H1 (cell line): ENCODE data around the gene FBXO5. TPM values are rescaled to one million over a fixed set of nuclear protein-coding genes. Genes with fewer than 3 reads are reported as not detected.

Experiments used
- CTCF ChIA-PET: fragments of 300-600 bp; sonication (Branson Sonifier 250); formaldehyde crosslinking; loops from one replicate; lab custom pipeline; 2021; ENCODE audit not compliant: partially characterized antibody; lab: Charles Lee
- POLR2A ChIA-PET: fragments of 300-600 bp; sonication (Branson Sonifier 250); formaldehyde crosslinking; loops from one replicate; lab custom pipeline; 2021; ENCODE audit warnings: inconsistent platforms; ENCODE audit not compliant: partially characterized antibody; lab: Charles Lee
- DNase-seq, 2 experiments: peaks; one replicate each; pipeline versions ENCODE4 v3.0.0 to v3.0.0-alpha.2; 2010 to 2022; ENCODE audit warnings: low spot score in 2 of 2, low read depth in 1 of 2, mixed read lengths in 1 of 2
- FAIRE-seq: peaks from 2 replicates; lab custom pipeline; 2011; peaks lifted over from hg19 to GRCh38; lab: Jason Lieb, UNC
- H2AFZ ChIP-seq: 2 replicates; pipeline ENCODE4 v1.8.1; 2012; ENCODE audit warnings: low read length, inconsistent platforms
- H2AK5ac ChIP-seq: 2 replicates; pipeline ENCODE4 v1.6.1; 2013; ENCODE audit warnings: low read depth, low read length
- H2BK120ac ChIP-seq: replicated peaks from 2 replicates; pipeline ENCODE3; 2013; ENCODE audit warnings: low read depth, low read length, inconsistent platforms
- H2BK12ac ChIP-seq: 2 replicates; pipeline ENCODE4 v1.6.1; 2013; ENCODE audit warnings: low read depth, low read length
- H2BK15ac ChIP-seq: 2 replicates; pipeline ENCODE4 v1.6.1; 2013; ENCODE audit warnings: low read length
- H2BK20ac ChIP-seq: 2 replicates; pipeline ENCODE4 v1.6.1; 2013; ENCODE audit warnings: low read length
- H2BK5ac ChIP-seq: 2 replicates; pipeline ENCODE4 v1.6.1; 2013; ENCODE audit warnings: low read depth, low read length
- H3K14ac ChIP-seq: 2 replicates; pipeline ENCODE4 v1.6.1; 2013; ENCODE audit warnings: inconsistent platforms; ENCODE audit not compliant: insufficient read length
- H3K18ac ChIP-seq: 2 replicates; pipeline ENCODE4 v1.6.1; 2013; ENCODE audit warnings: low read length; ENCODE audit errors: extremely low read depth
- H3K23ac ChIP-seq: 2 replicates; pipeline ENCODE4 v1.6.1; 2013; ENCODE audit warnings: inconsistent platforms; ENCODE audit not compliant: insufficient read length
- H3K23me2 ChIP-seq: 2 replicates; pipeline ENCODE4 v1.6.1; 2013; ENCODE audit warnings: low read depth, low read length
- H3K27ac ChIP-seq: 2 replicates; pipeline ENCODE4 v1.6.1; 2011; ENCODE audit warnings: low read depth, low read length, inconsistent platforms
- H3K27me3 ChIP-seq, 4 experiments: replicated peaks in 1 of 4; 1 replicate in 1 of 4; 2 replicates in 3 of 4; pipeline versions ENCODE4 v1.6.1 to v1.8.1; 2011 to 2013; ENCODE audit warnings: low read length in 3 of 4, mild to moderate bottlenecking in 3 of 4, inconsistent platforms in 2 of 4, mixed read lengths in 2 of 4, moderate library complexity in 1 of 4; ENCODE audit not compliant: control insufficient read depth in 3 of 4, insufficient read depth in 3 of 4; ENCODE audit errors: extremely low read depth in 1 of 4
- H3K36me3 ChIP-seq, 4 experiments: 2 replicates each; pipeline versions ENCODE4 v1.6.1 to v1.8.1; 2011 to 2013; ENCODE audit warnings: mild to moderate bottlenecking in 4 of 4, low read length in 3 of 4, moderate library complexity in 2 of 4, control low read depth in 1 of 4, inconsistent platforms in 1 of 4; ENCODE audit not compliant: insufficient read depth in 4 of 4, control insufficient read depth in 2 of 4
- H3K4ac ChIP-seq: replicated peaks from 2 replicates; pipeline ENCODE3; 2013; ENCODE audit warnings: low read length, low read depth, mixed read lengths, inconsistent platforms; ENCODE audit not compliant: insufficient read length
- H3K4me1 ChIP-seq, 4 experiments: replicated peaks in 1 of 4; 1 replicate in 1 of 4; 2 replicates in 3 of 4; pipeline versions ENCODE4 v1.6.1 to v1.8.1; 2011 to 2013; ENCODE audit warnings: low read length in 3 of 4, inconsistent platforms in 2 of 4, mixed read lengths in 1 of 4; ENCODE audit not compliant: insufficient read depth in 4 of 4, control insufficient read depth in 3 of 4
- H3K4me2 ChIP-seq, 2 experiments: 2 replicates each; pipeline versions ENCODE4 v1.6.1 to v1.8.1; 2011 to 2013; ENCODE audit warnings: low read depth in 2 of 2, low read length in 2 of 2, control low read depth in 1 of 2, inconsistent platforms in 1 of 2, mild to moderate bottlenecking in 1 of 2; ENCODE audit not compliant: insufficient read depth in 1 of 2
- H3K4me3 ChIP-seq, 4 experiments: fragments of 200-600, 300-600 bp in 1 of 4; sonication (generic), shearing (Covaris generic), sonication (Bioruptor Twin) in 1 of 4; 2 replicates each; pipeline versions ENCODE4 v1.5.1 to v1.8.1; 2011 to 2016; ENCODE audit warnings: low read length in 4 of 4, low read depth in 3 of 4, control low read depth in 2 of 4, inconsistent platforms in 2 of 4, mild to moderate bottlenecking in 2 of 4, mixed read lengths in 1 of 4, moderate library complexity in 1 of 4; ENCODE audit not compliant: insufficient read depth in 2 of 4; ENCODE audit errors: extremely low read depth in 1 of 4
- H3K56ac ChIP-seq: replicated peaks from 2 replicates; pipeline ENCODE3; 2013; ENCODE audit warnings: low read depth, mild to moderate bottlenecking, mixed read lengths, low read length, inconsistent platforms; ENCODE audit not compliant: insufficient read length
- H3K79me1 ChIP-seq: 2 replicates; pipeline ENCODE4 v1.6.1; 2013; ENCODE audit warnings: low read depth, low read length, control low read depth
- H3K79me2 ChIP-seq, 2 experiments: 2 replicates each; pipeline versions ENCODE4 v1.6.1 to v1.8.1; 2012 to 2013; ENCODE audit warnings: low read length in 2 of 2, mild to moderate bottlenecking in 2 of 2, inconsistent platforms in 1 of 2; ENCODE audit not compliant: insufficient read depth in 2 of 2, control insufficient read depth in 1 of 2
- H3K9ac ChIP-seq, 4 experiments: replicated peaks in 1 of 4; 1 replicate in 1 of 4; 2 replicates in 3 of 4; pipeline versions ENCODE4 v1.6.1 to v1.8.1; 2011 to 2013; ENCODE audit warnings: low read depth in 3 of 4, low read length in 3 of 4, control low read depth in 2 of 4, mild to moderate bottlenecking in 2 of 4, moderate library complexity in 2 of 4, inconsistent platforms in 1 of 4; ENCODE audit errors: extremely low read depth in 1 of 4
- H3K9me3 ChIP-seq, 2 experiments: 2 replicates each; pipeline versions ENCODE4 v1.6.1 to v1.8.1; 2012 to 2013; ENCODE audit warnings: mild to moderate bottlenecking in 2 of 2, moderate library complexity in 2 of 2, control low read depth in 1 of 2, inconsistent platforms in 1 of 2, low read depth in 1 of 2, low read length in 1 of 2, mixed read lengths in 1 of 2; ENCODE audit not compliant: insufficient read depth in 2 of 2
- H4K20me1 ChIP-seq, 2 experiments: replicated peaks in 1 of 2; 2 replicates each; pipeline versions ENCODE3 to v1.8.1; 2011 to 2013; ENCODE audit warnings: inconsistent platforms in 2 of 2, low read length in 2 of 2, mild to moderate bottlenecking in 1 of 2; ENCODE audit not compliant: insufficient read depth in 2 of 2, control insufficient read depth in 1 of 2
- H4K5ac ChIP-seq: 2 replicates; pipeline ENCODE4 v1.6.1; 2013; ENCODE audit warnings: low read length, low read depth, mixed read lengths, inconsistent platforms; ENCODE audit not compliant: insufficient read length
- H4K8ac ChIP-seq: 2 replicates; pipeline ENCODE4 v1.8.0; 2013; ENCODE audit warnings: mild to moderate bottlenecking, moderate library complexity, low read length, inconsistent platforms; ENCODE audit not compliant: insufficient read depth; ENCODE audit errors: extremely low read depth
- H4K91ac ChIP-seq: replicated peaks from 2 replicates; pipeline ENCODE3; 2013; ENCODE audit warnings: low read length, mixed read lengths, inconsistent platforms; ENCODE audit not compliant: insufficient read length
- HDAC2 ChIP-seq, 2 experiments: fragments of 300-600 bp in 1 of 2; sonication (generic) in 1 of 2; IDR thresholded peaks; 2 replicates each; pipeline ENCODE4 v1.6.1; 2011 to 2012; ENCODE audit warnings: low read depth in 2 of 2, low read length in 2 of 2, mild to moderate bottlenecking in 2 of 2, moderate library complexity in 2 of 2, borderline replicate concordance in 1 of 2, inconsistent platforms in 1 of 2
- KDM4A ChIP-seq: IDR thresholded peaks from one replicate; pipeline ENCODE4 v1.7.1; 2012; ENCODE audit warnings: low read depth, mild to moderate bottlenecking, moderate library complexity, low read length, inconsistent platforms; ENCODE audit not compliant: severe bottlenecking
- PHF8 ChIP-seq: fragments of 200-600 bp; sonication (generic); conservative IDR thresholded peaks from 2 replicates; pipeline ENCODE4 v1.7.1; 2012; ENCODE audit warnings: low read depth, mild to moderate bottlenecking, inconsistent platforms, low read length, moderate library complexity
- POLR2A ChIP-seq, 2 experiments: IDR thresholded peaks; 1 replicate in 1 of 2; 2 replicates in 1 of 2; pipeline ENCODE4 v1.6.1; 2011; ENCODE audit warnings: low read depth in 2 of 2, low read length in 2 of 2, mild to moderate bottlenecking in 2 of 2; ENCODE audit errors: control extremely low read depth in 1 of 2
- POLR2AphosphoS5 ChIP-seq: IDR thresholded peaks from 2 replicates; pipeline ENCODE4 v1.6.1; 2011; ENCODE audit warnings: low read depth, low read length
- RAD21 ChIP-seq, 2 experiments: IDR thresholded peaks in 1 of 2; conservative IDR thresholded peaks in 1 of 2; 2 replicates each; pipeline ENCODE4 v1.6.1; 2011; ENCODE audit warnings: low read depth in 2 of 2, low read length in 2 of 2, improper control_type of control experiment in 1 of 2, inconsistent platforms in 1 of 2, mild to moderate bottlenecking in 1 of 2, moderate library complexity in 1 of 2
- SIN3A ChIP-seq, 2 experiments: IDR thresholded peaks in 1 of 2; conservative IDR thresholded peaks in 1 of 2; 2 replicates each; pipeline ENCODE4 v1.6.1; 2011 to 2012; ENCODE audit warnings: low read length in 2 of 2, improper control_type of control experiment in 1 of 2, low read depth in 1 of 2, mild to moderate bottlenecking in 1 of 2
- TAF1 ChIP-seq: IDR thresholded peaks from 2 replicates; pipeline ENCODE4 v1.6.1; 2011; ENCODE audit warnings: mild to moderate bottlenecking, low read depth, low read length
- YY1 ChIP-seq: IDR thresholded peaks from 2 replicates; pipeline ENCODE4 v1.6.1; 2011; ENCODE audit warnings: low read depth, mild to moderate bottlenecking, low read length
- ZNF274 ChIP-seq: IDR thresholded peaks from 2 replicates; pipeline ENCODE4 v1.7.0; 2012; ENCODE audit warnings: low read length, borderline replicate concordance; ENCODE audit errors: extremely low read depth
- WGBS, 2 experiments: shearing (Covaris generic) in 1 of 2; methylation state at CpG; one replicate each; pipeline versions ENCODE4 v1.1.6 to v1.1.7; 2013 to 2015; ENCODE audit warnings: low lambda C conversion rate in 2 of 2, mixed read lengths in 2 of 2, inconsistent platforms in 1 of 2, low coverage in 1 of 2, missing lambda C conversion rate in 1 of 2; ENCODE audit not compliant: insufficient replicate concordance in 2 of 2, insufficient coverage in 1 of 2, insufficient read length in 1 of 2; ENCODE audit errors: extremely low coverage in 1 of 2, missing lambda C conversion rate in 1 of 2; 5-methylcytosine and 5-hydroxymethylcytosine counted together
- polyA plus RNA-seq, 7 experiments: library from polyadenylated mRNA; depleted of rRNA in 3 of 7; stranded (reverse) in 5 of 7; unstranded in 2 of 7; fragments of >200 nt in 5 of 7; fragments of 200-250 nt in 2 of 7; gene quantifications; 1 replicate in 5 of 7; 2 replicates in 1 of 7; 4 replicates in 1 of 7; pipeline versions ENCODE4 v1.2.1 to v1.2.3, GENCODE V29; 2011 to 2013; ENCODE audit warnings: missing spikeins in 2 of 7, mixed read lengths in 2 of 7
- total RNA-seq: library from RNA; stranded (reverse); fragmentation: NEBNext Ultra II Directional; extraction: Animal tissue kit (Norgen Biotek cat#: 25700); gene quantifications from 2 replicates; pipeline ENCODE4 v1.2.1, GENCODE V29; 2021

The FBXO5 gene
- total and polyA plus RNA-seq, 2 of the 8 experiments (the other 6 are each of a cell fraction or from before 2014, with no cell fraction given): 13.7 to 55.1 TPM

DNA sequence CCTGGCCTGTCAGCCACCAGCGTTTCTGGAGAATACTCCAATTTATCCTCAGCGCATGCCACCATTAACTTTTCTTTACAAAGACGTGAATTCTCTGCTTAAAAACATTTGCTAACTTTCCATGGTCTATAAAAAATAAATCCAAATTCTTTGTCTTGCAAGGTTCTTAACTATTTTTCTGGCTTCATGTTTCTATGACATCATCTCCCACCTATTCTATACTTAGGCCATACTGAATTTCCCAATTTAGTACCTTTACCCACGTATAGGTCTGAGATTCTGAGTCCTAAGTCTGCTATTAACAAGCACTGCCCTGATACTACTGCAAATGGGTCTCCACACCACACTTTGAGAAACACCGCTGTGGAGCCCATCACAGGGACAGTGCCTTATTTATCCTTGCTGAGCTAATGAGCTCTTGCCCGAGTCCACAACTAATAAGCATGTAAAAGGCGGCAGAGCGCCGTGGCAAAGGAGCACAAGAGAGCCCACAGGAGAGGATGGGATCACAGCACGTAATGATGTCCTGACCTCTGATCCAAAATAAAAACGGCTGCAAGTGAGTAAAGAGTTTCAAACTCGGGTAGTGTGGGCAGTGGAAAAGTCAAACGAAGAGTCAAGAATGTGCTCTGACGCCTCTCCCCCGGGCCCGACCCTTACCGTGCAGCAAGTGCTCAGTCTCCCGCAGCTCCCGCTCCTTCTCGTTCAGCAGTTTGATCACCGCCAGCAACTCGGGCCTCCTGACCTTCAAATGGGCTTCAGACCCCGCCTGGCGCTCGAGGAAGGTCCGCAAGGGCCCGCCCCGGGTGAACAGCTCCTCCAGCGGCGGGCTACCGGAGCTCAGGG lies 19.1 kb upstream of the FBXO5 start:
- Histone ChIP-seq H3K23ac (no peak overlapping the region), H3K23me2 (peaks cover 12% of the 10 kb centered on the region), H3K4me2 (peak overlapping the region; percentile 86 to 99), H3K56ac (no peak overlapping the region), H2AFZ (no peak overlapping the region), H2BK15ac (no peak overlapping the region), H2BK120ac (no peak overlapping the region), H4K91ac (no peak overlapping the region), H4K5ac (no peak overlapping the region), H3K4me1 (peaks cover 0 to 3% (median 1%) of the 10 kb centered on the region in 4 experiments; a peak in 2 of 7 replicates), H3K18ac (0 out of 2 replicates have a peak overlapping the region, but pooled peaks have one; percentile 41), H3K9ac (peak overlapping the region; percentile 78 to 98 (median 91)), H3K4ac (no peak overlapping the region), H3K4me3 (peak overlapping the region; percentile 84 to 100 (median 98)), H3K36me3 (peaks cover 0 to 14% (median 4%) of the 10 kb centered on the region in 4 experiments; a peak in 5 of 8 replicates), H2BK5ac (no peak overlapping the region), H2BK20ac (no peak overlapping the region), H3K9me3 (no peaks in the 10 kb centered on the region), H2BK12ac (no peak overlapping the region), H3K79me2 (peaks cover 12 to 53% of the 10 kb centered on the region in 2 experiments), H4K8ac (no peak overlapping the region), H3K14ac (no peak overlapping the region), H2AK5ac (no peak overlapping the region), H4K20me1 (peaks cover 3 to 5% of the 10 kb centered on the region in 2 experiments), H3K27me3 (no peaks in the 10 kb centered on the region), H3K27ac (peak overlapping the region; percentile 69; the same call in 1 of the 2 replicates), H3K79me1 (peaks cover 4% of the 10 kb centered on the region; the same call in 1 of the 2 replicates)
- DNase-seq: no peak
- FAIRE-seq: no peak
- 6% methylated on average over 20 of the region's 31 CpGs; no CpG with 5 or more reads in 1 of the 2 experiments for WGBS, 2 experiments
- POLR2A ChIA-PET: interaction anchor here (2.7 to 8.8 kb wide), 2 partner anchors 10 to 17 kb away, joined by 8 to 103 read pairs; partner anchors contain the start of gene FBXO5
- CTCF ChIA-PET: interaction anchor here (1.0 kb wide), 1 partner anchor 274 kb away, joined by 3 read pairs; no protein-coding TSS in a partner anchor
- TF ChIP-seq ZNF274 (no peak), RAD21 (IDR thresholded peaks at IDR 0.05 in 1 of 2, conservative IDR thresholded peaks at IDR 0.05 in 1 of 2; ENCODE audit: low read depth in 2 of 2, low read length in 2 of 2) (no peak), KDM4A (peak; percentile 33), YY1 (no peak), HDAC2 (IDR thresholded peaks at IDR 0.05; ENCODE audit: borderline replicate concordance in 1 of 2, low read depth in 2 of 2, low read length in 2 of 2) (no peak), SIN3A (conservative IDR thresholded peaks at IDR 0.05 in 1 of 2, IDR thresholded peaks at IDR 0.05 in 1 of 2; ENCODE audit: low read depth in 1 of 2, low read length in 2 of 2) (peak; percentile 40 to 61; a peak in 2 of 4 replicates), POLR2A (IDR thresholded peaks at IDR 0.05; ENCODE audit: control extremely low read depth in 1 of 2, low read depth in 2 of 2, low read length in 2 of 2) (peak; percentile 19 to 56), TAF1 (peak; percentile 35; the same call in 1 of the 2 replicates), POLR2AphosphoS5 (peak; percentile 74; the same call in 1 of the 2 replicates), PHF8 (peak; percentile 83)
